ENCODE data around the gene IFT57. TPM values are rescaled to one million over a fixed set of nuclear protein-coding genes. Genes with fewer than 3 reads are reported as not detected.

The IFT57 gene, protein sequence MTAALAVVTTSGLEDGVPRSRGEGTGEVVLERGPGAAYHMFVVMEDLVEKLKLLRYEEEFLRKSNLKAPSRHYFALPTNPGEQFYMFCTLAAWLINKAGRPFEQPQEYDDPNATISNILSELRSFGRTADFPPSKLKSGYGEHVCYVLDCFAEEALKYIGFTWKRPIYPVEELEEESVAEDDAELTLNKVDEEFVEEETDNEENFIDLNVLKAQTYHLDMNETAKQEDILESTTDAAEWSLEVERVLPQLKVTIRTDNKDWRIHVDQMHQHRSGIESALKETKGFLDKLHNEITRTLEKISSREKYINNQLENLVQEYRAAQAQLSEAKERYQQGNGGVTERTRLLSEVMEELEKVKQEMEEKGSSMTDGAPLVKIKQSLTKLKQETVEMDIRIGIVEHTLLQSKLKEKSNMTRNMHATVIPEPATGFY
- total RNA-seq = 26.3 and 29.8 TPM in 2 replicates

GRCh38 chr3:108221911-108222852, at the start of gene IFT57:
Gene IFT57, minus strand, starts transcription at chr3:108222424. Its CDS starts 102 bp downstream, at chr3:108222322.

Other genes with a start within 250 kb of the IFT57 start
- gene CD47, start 131.4 kb downstream of the IFT57 start, total RNA-seq = 36.6 and 106 TPM in 2 replicates
- gene HHLA2, start 74.1 kb upstream of the IFT57 start, total RNA-seq = not detected in 2 replicates

All from nasal cavity respiratory epithelium epithelial cell of viscerocranial mucosa (primary cell).